K562 (cell line): ENCODE results near the gene CTSF. TPM values are rescaled to one million over a fixed set of nuclear protein-coding genes. Genes with fewer than 3 reads are reported as not detected.

ENCODE experiments used
- ATAC-seq: fragments of 200-7000 bp; cut with Tn5 transposase; 3 replicates; pipeline ENCODE4 v1.9.1; 2020; ENCODE audit warnings: moderate library complexity
- BruUV-seq: library from RNA; stranded (reverse); fragments of 400-500 nt; replicated peaks from 2 replicates; lab custom pipeline; 2021; lab: Mats Ljungman, UMichigan
- CTCF ChIA-PET: fragments of 300-600 bp; formaldehyde crosslinking; extraction: SDS; loops from one replicate; lab custom pipeline; 2021; ENCODE audit warnings: low intra/inter-chr PET ratio; lab: Yijun Ruan, JAX
- POLR2A ChIA-PET: fragments of 300-600, 350-650 bp; sonication (Branson Sonifier 250); formaldehyde crosslinking; extraction: SDS; loops from one replicate; lab custom pipeline; 2021; ENCODE audit warnings: antibody characterized with exemption, inconsistent platforms; lab: Yijun Ruan, JAX
- DNase-seq, 4 experiments: peaks; one replicate each; pipeline versions ENCODE4 v3.0.0 to v3.0.0-alpha.2; 2011 to 2018; ENCODE audit warnings: low spot score in 3 of 4, mixed read lengths in 3 of 4; ENCODE audit errors: extremely low read depth in 1 of 4
- FAIRE-seq: peaks from 2 replicates; lab custom pipeline; 2011; peaks lifted over from hg19 to GRCh38; lab: Jason Lieb, UNC
- H2AFZ ChIP-seq: 2 replicates; pipeline ENCODE4 v1.6.0; 2011; ENCODE audit warnings: low read depth, low read length, control low read depth, inconsistent platforms
- H3K27ac ChIP-seq: fragments of 200-600 bp; 3 replicates; pipeline ENCODE4 v1.8.0; 2011; ENCODE audit warnings: low read depth, mild to moderate bottlenecking, control low read depth, inconsistent platforms, low read length, moderate library complexity, mixed read lengths; ENCODE audit errors: extremely low read depth
- H3K27me3 ChIP-seq, 2 experiments: fragments of 300-600 bp in 1 of 2; 2 replicates in 1 of 2; 3 replicates in 1 of 2; pipeline versions ENCODE4 v1.6.0 to v1.8.0; 2011; ENCODE audit warnings: inconsistent platforms in 2 of 2, low read length in 2 of 2, mild to moderate bottlenecking in 1 of 2, mixed read lengths in 1 of 2, moderate library complexity in 1 of 2; ENCODE audit not compliant: control insufficient read depth in 2 of 2, insufficient read depth in 2 of 2
- H3K36me3 ChIP-seq: fragments of 300-600 bp; 3 replicates; pipeline ENCODE4 v1.8.0; 2011; ENCODE audit warnings: mild to moderate bottlenecking, low read length, inconsistent platforms; ENCODE audit not compliant: control insufficient read depth, insufficient read depth
- H3K4me1 ChIP-seq, 2 experiments: fragments of 200-600 bp in 1 of 2; replicated peaks in 1 of 2; 2 replicates in 1 of 2; 3 replicates in 1 of 2; pipeline versions ENCODE4 v1.5.1 to v1.8.0; 2011; ENCODE audit warnings: inconsistent platforms in 2 of 2, low read length in 2 of 2, mild to moderate bottlenecking in 1 of 2, mixed read lengths in 1 of 2, moderate library complexity in 1 of 2; ENCODE audit not compliant: control insufficient read depth in 2 of 2, insufficient read depth in 2 of 2
- H3K4me2 ChIP-seq: 2 replicates; pipeline ENCODE4 v1.6.1; 2011; ENCODE audit warnings: low read length, control low read depth, inconsistent platforms, mixed read lengths; ENCODE audit not compliant: insufficient read depth
- H3K4me3 ChIP-seq: fragments of 200-600 bp; sonication (generic), shearing (Covaris generic); 2 replicates; pipeline ENCODE4 v1.5.1; 2016; ENCODE audit warnings: control low read depth, inconsistent platforms
- H3K79me2 ChIP-seq: fragments of 200-600 bp; 3 replicates; pipeline ENCODE4 v1.8.0; 2011; ENCODE audit warnings: low read length, inconsistent platforms; ENCODE audit not compliant: control insufficient read depth, insufficient read depth
- H3K9ac ChIP-seq, 2 experiments: 2 replicates each; pipeline versions ENCODE4 v1.6.0 to v1.6.1; 2011; ENCODE audit warnings: low read depth in 2 of 2, low read length in 2 of 2, control low read depth in 1 of 2, inconsistent platforms in 1 of 2, mild to moderate bottlenecking in 1 of 2, mixed read lengths in 1 of 2; ENCODE audit not compliant: insufficient read depth in 1 of 2
- H3K9me1 ChIP-seq: one replicate; pipeline ENCODE4 v1.6.0; 2011; ENCODE audit warnings: inconsistent platforms, mild to moderate bottlenecking, low read length, moderate library complexity; ENCODE audit not compliant: control insufficient read depth, insufficient read depth
- H3K9me3 ChIP-seq: replicated peaks from 2 replicates; pipeline ENCODE4 v1.5.1; 2011; ENCODE audit warnings: low read depth, low read length, inconsistent platforms; ENCODE audit not compliant: control insufficient read depth, insufficient read depth
- H4K20me1 ChIP-seq: replicated peaks from 2 replicates; pipeline ENCODE4 v1.6.1; 2011; ENCODE audit warnings: low read length, inconsistent platforms, mixed read lengths; ENCODE audit not compliant: control insufficient read depth, insufficient read depth
- DDX20 ChIP-seq: fragments of 450-650 bp; IDR thresholded peaks from 2 replicates; pipeline ENCODE4 v1.6.1; 2016; ENCODE audit warnings: missing genetic modification characterization, low read depth, mild to moderate bottlenecking, missing compliant biosample characterization, moderate library complexity
- ESRRA ChIP-seq: fragments of 450-650 bp; IDR thresholded peaks from 2 replicates; pipeline ENCODE4 v1.6.1; 2014; ENCODE audit warnings: low read depth, mild to moderate bottlenecking, moderate library complexity, borderline replicate concordance
- ZFP36 ChIP-seq: fragments of 150-350 bp; IDR thresholded peaks from 2 replicates; pipeline ENCODE4 v1.6.1; 2018; ENCODE audit warnings: low read length, low read depth; ENCODE audit not compliant: partially characterized antibody
- WGBS: fragments of 100-300 bp; shearing (Covaris generic); methylation state at CpG from one replicate; pipeline ENCODE4 v1.1.6; 2016; ENCODE audit warnings: low coverage, mixed read lengths; ENCODE audit not compliant: insufficient coverage; ENCODE audit errors: missing lambda C conversion rate; 5-methylcytosine and 5-hydroxymethylcytosine counted together
- in situ Hi-C: fragments of 300-500 bp; cut with MboI; formaldehyde crosslinking; loops from 4 replicates; pipeline ENCODE4 v1.15.0; 2018; ENCODE audit warnings: inconsistent platforms, mixed read lengths
- intact Hi-C: fragments of 100-400 bp; cut with micrococcal nuclease; formaldehyde crosslinking; loops from 2 replicates; pipeline ENCODE4 v1.14.2; 2022
- polyA plus RNA-seq, 8 experiments: library from polyadenylated mRNA; depleted of rRNA in 4 of 8; stranded (reverse) in 5 of 8; unstranded in 3 of 8; fragments of >200 nt; fragmentation: Nextera tagmentation in 2 of 8; fragmentation: Illumina TruSeq in 1 of 8; extraction: Ambion mirVana in 2 of 8; extraction: Trizol in 1 of 8; gene quantifications; 2 replicates each; pipeline versions ENCODE4 v1.2.1 to v1.2.3, GENCODE V29; 2011 to 2014; ENCODE audit warnings: inconsistent platforms in 1 of 8, missing spikeins in 1 of 8
- total RNA-seq, 7 experiments: library from RNA; depleted of rRNA in 6 of 7; stranded (reverse); fragments of >200 nt in 6 of 7; fragmentation: Illumina TruSeq in 2 of 7; extraction: Trizol in 2 of 7; gene quantifications; 2 replicates each; pipeline versions ENCODE4 v1.2.1 to v1.2.3, GENCODE V29; 2011 to 2021; ENCODE audit warnings: low replicate concordance in 1 of 7
- TF ChIP-seq, protein P1 (sequence below): fragments of 200-800 bp; sonication (Bioruptor generic); IDR thresholded peaks from 2 replicates; pipeline ENCODE4 v1.6.1; 2017; ENCODE audit warnings: missing genetic modification characterization, missing compliant biosample characterization

The CTSF gene
- total and polyA plus RNA-seq, 9 of the 15 experiments (the other 6 are each of a cell fraction or from before 2014, with no cell fraction given), result 0.41 to 10.5 (median 3.8) TPM

DNA sequence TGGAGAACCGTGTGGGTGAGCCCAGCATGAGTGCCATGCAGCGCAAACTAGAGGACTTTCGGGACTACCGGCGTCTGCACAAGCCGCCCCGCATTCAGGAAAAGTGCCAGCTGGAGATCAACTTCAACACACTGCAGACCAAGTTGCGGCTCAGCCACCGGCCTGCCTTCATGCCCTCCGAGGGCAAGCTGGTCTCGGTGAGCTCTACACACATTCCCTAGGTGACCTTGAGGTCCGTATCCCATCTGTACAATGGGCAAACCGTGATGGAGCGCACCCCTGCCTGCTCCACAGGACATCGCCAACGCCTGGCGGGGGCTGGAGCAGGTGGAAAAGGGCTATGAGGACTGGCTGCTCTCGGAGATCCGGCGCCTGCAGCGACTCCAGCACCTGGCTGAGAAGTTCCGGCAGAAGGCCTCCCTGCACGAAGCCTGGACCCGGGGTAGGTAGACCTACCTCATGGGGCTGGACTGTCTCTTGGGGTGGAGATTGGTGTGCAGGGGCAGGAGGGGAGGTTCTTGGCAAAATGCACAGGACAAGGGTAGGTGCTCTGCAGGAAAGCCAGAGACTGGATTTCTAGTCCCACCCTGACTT lies 10.6 kb downstream of the CTSF start:
- intact Hi-C loops, result no loop called here
- 76% methylated on average over 20 of the region's 24 CpGs for WGBS
- BruUV-seq, result no TSS peak
- in situ Hi-C loops, result loop anchor here (10.0 kb wide), 1 partner anchor 257 kb away; no protein-coding TSS in a partner anchor
- Histone ChIP-seq H3K4me3 (no peak overlapping the region), H3K9ac (peak overlapping the region in 1 of 2 experiments; percentile 48; a peak in 1 of 4 replicates), H2AFZ (no peak overlapping the region), H3K9me1 (no peaks in the 10 kb centered on the region), H3K4me2 (no peak overlapping the region), H3K27ac (no peak overlapping the region), H4K20me1 (no peaks in the 10 kb centered on the region), H3K36me3 (no peaks in the 10 kb centered on the region), H3K4me1 (peaks cover 8 to 34% of the 10 kb centered on the region in 2 experiments; a peak in 4 of 5 replicates), H3K79me2 (no peaks in the 10 kb centered on the region), H3K27me3 (no peaks in the 10 kb centered on the region), H3K9me3 (no peaks in the 10 kb centered on the region)
- FAIRE-seq (no peak), ATAC-seq (no peak), DNase-seq (no peak)
- 0 out of 2 replicates have a peak, but pooled peaks have one; percentile 21 for TF ChIP-seq ESRRA
- TF ChIP-seq DDX20 (tag), result no peak
- TF ChIP-seq, protein P1, sequence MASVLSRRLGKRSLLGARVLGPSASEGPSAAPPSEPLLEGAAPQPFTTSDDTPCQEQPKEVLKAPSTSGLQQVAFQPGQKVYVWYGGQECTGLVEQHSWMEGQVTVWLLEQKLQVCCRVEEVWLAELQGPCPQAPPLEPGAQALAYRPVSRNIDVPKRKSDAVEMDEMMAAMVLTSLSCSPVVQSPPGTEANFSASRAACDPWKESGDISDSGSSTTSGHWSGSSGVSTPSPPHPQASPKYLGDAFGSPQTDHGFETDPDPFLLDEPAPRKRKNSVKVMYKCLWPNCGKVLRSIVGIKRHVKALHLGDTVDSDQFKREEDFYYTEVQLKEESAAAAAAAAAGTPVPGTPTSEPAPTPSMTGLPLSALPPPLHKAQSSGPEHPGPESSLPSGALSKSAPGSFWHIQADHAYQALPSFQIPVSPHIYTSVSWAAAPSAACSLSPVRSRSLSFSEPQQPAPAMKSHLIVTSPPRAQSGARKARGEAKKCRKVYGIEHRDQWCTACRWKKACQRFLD (CRISPR knock-in tag), result no peak
- no peak for TF ChIP-seq ZFP36
- CTCF ChIA-PET, result no interaction called here
- POLR2A ChIA-PET, result no interaction called here
